VCaP (cell line): ENCODE measurements around the gene OSBPL10.

Source experiments
- H3K27ac ChIP-seq: fragments of 450-650 bp; 2 replicates; pipeline ENCODE4 v1.5.1; 2017
- CTCF ChIP-seq: fragments of 450-650 bp; conservative IDR thresholded peaks from 2 replicates; pipeline ENCODE4 v1.5.1; 2017; ENCODE audit warnings: mild to moderate bottlenecking, moderate library complexity

Gene OSBPL10

GRCh38 chr3:31635545-31635944 lies 345.5 kb downstream of the OSBPL10 start:
- H3K27ac ChIP-seq = no peak overlapping the region

GRCh38 chr3:31634476-31634875 lies 346.6 kb downstream of the OSBPL10 start:
- no peak overlapping the region for H3K27ac ChIP-seq
- TF ChIP-seq CTCF = no peak

More at GRCh38 chr3:31635545-31635944, 345.5 kb downstream of the OSBPL10 start:
- no peak for TF ChIP-seq CTCF

- H3K27ac ChIP-seq = no peak overlapping the region
- TF ChIP-seq CTCF = no peak
Observed at GRCh38 chr3:31629054-31629453, 352.0 kb downstream of the OSBPL10 start.

GRCh38 chr3:31625358-31625757 lies 355.7 kb downstream of the OSBPL10 start:
- TF ChIP-seq CTCF = no peak
- no peak overlapping the region for H3K27ac ChIP-seq

- TF ChIP-seq CTCF = no peak
- no peak overlapping the region for H3K27ac ChIP-seq
Observed at GRCh38 chr3:31624083-31624709, 356.9 kb downstream of the OSBPL10 start.

- TF ChIP-seq CTCF = no peak
- H3K27ac ChIP-seq = no peak overlapping the region
Observed at GRCh38 chr3:31622636-31623288, 358.3 kb downstream of the OSBPL10 start.

- no peak for TF ChIP-seq CTCF
- H3K27ac ChIP-seq = no peak overlapping the region
Observed at GRCh38 chr3:31621314-31621713, 359.7 kb downstream of the OSBPL10 start.
